GM19043 (cell line): ENCODE measurements around the gene SLC15A5.

Experiments used
- ATAC-seq: cut with Tn5 transposase; IDR thresholded peaks from one replicate; pipeline ENCODE4 v1.9.1; 2021; ENCODE audit warnings: low read depth; ENCODE audit not compliant: unreplicated experiment

Gene SLC15A5

DNA sequence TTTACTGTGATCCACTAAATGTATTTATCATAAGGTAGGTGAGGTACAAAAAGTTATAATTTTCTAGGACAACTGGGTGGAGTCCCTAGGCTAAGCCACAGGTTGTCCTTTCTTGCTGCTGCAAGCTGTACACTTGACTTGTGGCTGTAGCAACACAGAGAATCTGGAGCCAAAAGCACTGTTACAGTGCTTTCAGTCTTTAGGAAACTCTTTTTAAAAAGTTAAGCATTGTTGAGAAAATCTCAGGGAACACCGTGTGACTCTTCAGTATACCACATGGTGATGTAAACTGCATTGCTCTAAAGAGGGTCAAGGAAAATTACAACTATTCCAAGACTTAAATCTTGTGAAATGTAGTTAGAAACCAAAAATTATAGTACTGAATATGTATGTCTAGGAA, 11.4 kb downstream of the SLC15A5 start:
- ATAC-seq: no peak

DNA sequence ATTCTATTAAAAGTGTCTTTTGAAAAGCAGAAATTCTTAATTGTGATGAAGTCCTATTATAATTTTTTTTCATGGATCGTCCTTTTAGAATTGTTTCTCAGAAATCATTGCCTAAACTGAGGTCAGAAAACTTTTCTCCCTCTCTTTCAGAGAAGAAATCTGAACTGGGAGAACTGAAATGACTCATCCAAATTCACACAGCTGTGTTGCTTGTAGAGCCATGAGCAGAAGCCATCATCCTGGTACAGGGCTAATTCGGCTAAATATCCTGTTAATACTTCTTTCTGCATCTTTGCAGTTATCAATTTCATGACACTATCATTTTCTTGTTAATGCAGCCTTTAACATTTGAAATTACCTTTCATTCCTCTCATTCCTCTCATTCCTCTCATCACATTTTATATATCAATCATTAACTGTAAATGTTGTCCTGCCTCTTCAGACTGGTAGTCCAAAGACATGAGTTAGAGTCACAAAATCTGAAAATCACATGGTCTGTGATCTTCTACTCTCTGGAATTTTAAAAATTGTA, 15.5 kb downstream of the SLC15A5 start:
- ATAC-seq: no peak

- ATAC-seq: no peak
Measured at GRCh38 chr12:16260206-16260605, 17.3 kb downstream of the SLC15A5 start.

GRCh38 chr12:16258963-16259362, 18.5 kb downstream of the SLC15A5 start:
- no peak for ATAC-seq

DNA sequence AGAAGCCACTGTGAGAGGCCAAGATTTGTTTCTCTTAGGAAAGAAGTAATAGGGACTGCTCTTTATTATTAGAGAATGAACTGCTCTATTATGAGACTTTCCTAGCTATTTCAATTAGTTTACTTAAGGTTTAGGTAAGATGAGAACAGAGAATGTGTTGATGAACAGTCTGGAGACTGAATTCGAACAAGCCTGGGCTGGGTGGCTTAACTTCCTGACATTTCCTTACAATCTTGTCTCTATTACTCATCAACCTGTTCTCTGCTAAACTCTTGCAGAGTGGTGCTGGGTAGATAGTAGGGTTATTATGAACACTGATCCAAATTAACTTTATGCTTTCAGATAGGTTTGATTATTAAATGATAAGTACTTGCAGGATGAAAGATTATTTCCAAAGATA, 31.2 kb downstream of the SLC15A5 start:
- ATAC-seq: no peak

- ATAC-seq: no peak
Measured at GRCh38 chr12:16245209-16245608, 32.3 kb downstream of the SLC15A5 start.

- ATAC-seq: no peak
Measured at GRCh38 chr12:16243487-16244412, 33.7 kb downstream of the SLC15A5 start.

DNA sequence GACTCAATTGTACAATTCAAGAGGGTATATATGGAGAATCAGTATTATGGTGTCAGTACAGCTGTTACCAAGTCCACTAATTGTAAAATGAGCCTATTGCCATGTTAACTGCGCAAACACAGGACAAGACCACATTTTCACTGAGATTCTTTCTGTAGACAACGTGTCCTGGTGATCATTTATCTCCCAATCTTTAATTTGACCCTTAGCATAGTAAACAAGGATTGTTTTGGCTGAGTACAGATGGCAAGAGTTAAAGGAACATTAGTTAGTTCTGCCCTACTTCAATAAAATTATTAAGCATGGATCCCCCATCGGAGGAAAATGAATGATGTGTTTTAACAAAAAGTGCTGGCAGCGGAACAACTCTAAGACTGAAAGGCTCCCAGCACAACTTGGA, 36.1 kb downstream of the SLC15A5 start:
- ATAC-seq: no peak

GRCh38 chr12:16238661-16239060, 38.8 kb downstream of the SLC15A5 start:
- no peak for ATAC-seq

DNA sequence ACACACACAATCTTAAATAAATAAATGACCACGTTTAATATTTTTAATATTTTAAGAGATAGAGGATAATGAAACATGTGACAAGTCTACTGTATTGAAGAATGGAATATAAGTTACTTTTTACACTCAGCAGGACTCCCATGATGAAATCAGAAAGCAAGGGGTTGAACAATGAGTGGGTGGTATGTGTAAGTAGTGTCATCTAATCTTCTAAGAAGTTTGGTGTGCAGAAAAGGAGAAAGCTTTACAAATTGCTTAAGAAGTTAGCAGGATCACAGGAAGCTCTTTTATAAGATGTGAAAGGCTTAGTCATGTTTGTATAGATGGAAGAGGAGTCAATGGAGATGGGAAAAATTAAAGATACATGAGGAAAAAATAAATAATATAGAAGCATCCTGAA, 47.8 kb downstream of the SLC15A5 start:
- ATAC-seq: no peak

DNA sequence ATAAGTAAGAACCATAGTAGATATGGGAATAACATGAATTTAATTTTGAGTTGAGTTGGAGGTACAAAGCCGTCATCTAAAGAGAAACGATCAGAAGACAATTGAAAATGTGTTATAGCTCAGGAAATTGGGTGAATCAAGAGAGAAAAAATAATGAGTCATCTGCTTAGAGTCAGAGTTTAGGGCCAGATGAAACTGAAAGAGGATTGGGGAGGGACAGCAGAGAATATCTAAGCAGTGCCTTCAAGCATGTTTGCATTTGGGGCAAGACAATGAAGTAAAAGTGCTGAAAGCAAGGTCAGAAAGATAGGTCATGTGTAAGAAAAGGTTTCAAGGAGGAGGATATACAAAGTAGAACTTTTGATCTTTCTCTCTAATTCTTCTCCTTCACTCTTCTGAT, 49.4 kb downstream of the SLC15A5 start:
- ATAC-seq: no peak

DNA sequence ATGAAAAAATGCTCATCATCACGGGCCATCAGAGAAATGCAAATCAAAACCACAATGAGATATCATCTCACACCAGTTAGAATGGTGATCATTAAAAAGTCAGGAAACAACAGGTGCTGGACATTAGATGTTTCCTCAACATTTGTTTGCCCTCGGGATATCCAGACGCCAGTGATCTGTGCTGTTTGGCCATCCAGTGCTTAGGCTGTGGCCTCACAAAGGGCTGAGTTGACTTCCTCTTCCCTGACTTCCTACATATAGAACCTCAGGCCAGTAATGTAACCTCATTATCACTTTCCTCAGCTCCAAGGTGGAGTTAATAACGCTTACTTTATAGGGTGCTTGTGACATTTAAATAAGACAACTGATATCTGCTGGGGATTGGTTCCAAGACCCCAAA, 51.8 kb downstream of the SLC15A5 start:
- ATAC-seq: no peak

DNA sequence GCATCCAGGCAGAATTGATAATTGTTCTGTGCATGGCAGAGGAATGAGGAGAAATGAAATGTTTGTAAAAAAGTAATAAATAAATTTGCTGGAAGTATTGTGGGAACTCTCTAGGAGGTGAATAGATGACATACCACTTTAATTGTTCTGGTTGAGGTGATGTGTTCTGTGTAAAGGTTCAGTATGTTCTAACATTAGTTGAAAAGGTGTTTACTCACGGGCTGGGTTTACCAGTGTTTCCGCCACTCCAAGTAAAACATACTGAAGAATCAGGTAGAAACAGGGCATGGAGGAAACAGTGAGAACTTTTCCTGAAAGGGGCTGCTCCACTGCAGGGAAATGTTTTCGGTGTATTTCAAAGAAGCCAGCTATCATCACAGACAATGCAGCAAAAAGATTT, 53.3 kb downstream of the SLC15A5 start:
- no peak for ATAC-seq

- no peak for ATAC-seq
Measured at GRCh38 chr12:16221776-16222175, 55.7 kb downstream of the SLC15A5 start.

DNA sequence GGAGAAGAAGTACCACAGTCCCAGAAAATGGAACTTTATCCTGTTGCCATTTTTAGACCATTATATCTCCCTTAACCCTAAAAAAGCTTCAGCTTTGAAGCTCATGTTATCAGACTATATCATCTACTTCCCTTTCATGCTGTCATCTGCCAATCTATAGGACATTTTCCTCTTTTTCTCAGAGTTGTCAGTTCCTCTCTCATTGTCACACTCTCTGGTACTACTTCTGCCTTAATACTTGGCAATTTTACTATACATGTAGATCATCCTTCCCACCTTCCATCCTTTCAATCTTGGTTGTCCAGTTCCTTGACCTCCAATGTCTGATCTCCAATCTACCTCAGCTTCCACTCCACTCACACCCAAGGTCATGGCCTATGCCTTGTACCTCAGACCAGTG, 57.4 kb downstream of the SLC15A5 start:
- ATAC-seq: no peak

DNA sequence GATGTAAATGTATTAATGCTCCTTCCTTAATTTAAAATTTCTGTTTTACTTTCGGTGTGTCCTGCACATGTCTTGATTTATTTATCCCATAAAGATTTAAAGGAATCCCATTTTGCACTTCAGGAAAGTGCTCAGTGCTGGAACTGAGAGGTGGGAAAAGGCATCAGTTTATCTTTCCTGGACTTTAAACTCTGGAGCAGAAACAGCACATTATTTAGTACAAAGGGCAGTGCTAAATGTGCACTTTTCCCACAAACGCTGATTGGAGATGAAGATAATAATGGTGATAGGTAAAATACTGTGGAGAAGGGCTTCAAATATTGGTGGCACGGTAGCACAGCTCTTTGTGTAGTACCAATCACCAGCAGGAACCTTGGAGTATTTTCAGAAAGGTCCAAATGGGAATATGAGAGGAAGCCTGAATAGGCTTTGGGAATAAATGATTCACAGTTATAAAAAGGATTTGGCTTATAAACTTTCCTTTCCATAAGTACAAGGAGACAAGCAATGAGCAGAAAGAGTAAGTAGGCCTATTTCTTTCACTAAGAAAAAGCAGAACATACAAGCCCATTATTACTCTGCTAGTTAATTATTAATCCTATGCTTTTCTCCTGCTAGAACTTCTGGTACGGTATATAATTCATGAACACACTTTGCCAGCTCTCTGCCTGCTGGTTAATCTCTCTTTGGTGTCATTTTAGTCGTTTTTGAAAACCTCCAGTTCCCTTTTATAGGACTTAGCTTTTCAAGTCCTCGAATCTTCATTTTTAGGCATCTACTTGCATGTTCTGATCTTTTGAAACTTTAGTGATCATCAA, 58.3 kb downstream of the SLC15A5 start:
- ATAC-seq: no peak

DNA sequence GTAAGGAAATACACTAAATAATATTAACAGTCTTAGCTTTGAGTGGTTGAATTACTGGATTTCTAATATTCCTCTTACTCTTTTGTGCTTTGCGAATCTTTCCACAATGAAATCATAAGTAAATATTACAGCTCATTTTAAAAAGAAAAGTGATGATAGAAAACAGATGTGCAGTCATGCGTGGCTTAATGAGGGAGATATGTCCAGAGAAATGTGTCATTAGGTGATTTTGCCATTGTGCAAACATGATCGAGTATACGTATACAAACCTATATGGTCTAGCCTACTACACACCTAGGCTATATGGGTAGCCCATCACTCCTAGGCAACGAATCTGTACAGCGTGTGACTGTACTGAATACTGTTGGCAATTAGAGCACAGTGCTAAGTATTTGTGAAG, 59.3 kb downstream of the SLC15A5 start:
- no peak for ATAC-seq

GRCh38 chr12:16211731-16212130, 65.8 kb downstream of the SLC15A5 start:
- no peak for ATAC-seq

DNA sequence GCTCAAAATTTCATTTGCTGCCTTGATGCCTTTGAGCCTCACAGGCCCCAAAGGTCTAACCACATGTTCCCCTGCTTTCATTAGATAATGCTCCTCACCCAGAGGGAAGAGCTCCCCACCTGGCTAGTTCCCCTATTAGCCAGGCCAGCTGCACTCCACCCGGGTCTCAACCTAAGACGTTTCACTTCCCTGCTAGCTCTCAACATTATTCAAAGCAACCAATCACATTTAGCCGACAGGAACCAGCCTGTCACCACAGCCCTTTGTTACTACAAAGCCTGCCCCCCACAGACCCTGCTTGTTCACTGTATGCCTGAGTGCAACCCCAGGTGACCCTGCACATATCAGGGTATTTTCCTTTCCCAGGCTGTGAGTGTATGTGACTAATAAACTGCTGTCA, 78.6 kb downstream of the SLC15A5 start:
- ATAC-seq: peak; percentile 96

DNA sequence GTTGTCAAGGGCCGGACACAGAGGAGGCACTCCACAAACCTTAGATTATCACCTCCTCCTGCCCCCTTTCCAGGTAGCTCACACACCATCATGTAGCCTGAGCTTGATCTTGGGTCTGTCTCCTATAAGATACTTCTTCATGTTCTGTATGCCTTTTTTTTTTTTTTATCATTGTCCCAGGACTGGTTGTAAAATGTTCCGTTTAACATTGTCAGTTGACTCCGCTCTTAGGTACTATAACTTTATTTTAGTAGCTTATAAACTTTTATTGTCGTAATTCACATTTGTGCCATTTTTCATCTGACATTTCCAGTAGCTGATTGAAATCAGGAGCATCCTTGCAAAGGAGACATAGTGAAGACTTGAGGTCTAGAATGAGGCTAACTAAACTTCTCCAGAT, 79.9 kb downstream of the SLC15A5 start:
- no peak for ATAC-seq

DNA sequence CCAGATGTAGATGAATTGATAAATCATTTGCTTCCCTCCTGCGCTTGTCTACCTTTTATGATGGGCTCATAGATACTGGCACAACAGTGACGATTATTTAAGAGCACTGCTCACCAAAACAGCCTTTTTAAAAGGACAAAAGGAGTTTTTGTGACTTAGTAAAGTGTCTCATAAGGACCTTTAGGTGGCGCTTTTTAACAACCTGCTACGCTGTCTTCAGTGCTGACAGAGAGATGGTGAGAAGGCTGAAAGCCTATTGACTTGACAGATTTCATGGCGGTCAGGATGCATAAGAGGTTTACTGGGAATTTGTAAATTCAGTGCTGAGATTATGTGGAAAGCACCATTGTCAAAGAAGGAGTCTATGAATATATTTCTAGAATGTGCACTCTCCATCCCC, 87.6 kb downstream of the SLC15A5 start:
- ATAC-seq: peak; percentile 59
